Tibial artery (tissue), 4 donors: ENCODE measurements around the gene SLC25A6.

Experiments used
- DNase-seq, 2 donors: peaks; one replicate each; pipeline ENCODE4 v3.0.0-alpha.2; 2019
- H3K27ac ChIP-seq, 2 donors: fragments of 200-600 bp; sonication (generic) in 1 of 2; 1 replicate in 1 of 2; 2 replicates in 1 of 2; pipeline ENCODE4 v1.5.1; 2018 to 2019; ENCODE audit warnings: mild to moderate bottlenecking in 1 of 2
- H3K27me3 ChIP-seq, 2 donors: fragments of 200-600 bp; sonication (generic) in 1 of 2; one replicate each; pipeline versions ENCODE4 v1.5.1 to v1.6.0; 2016 to 2019
- H3K36me3 ChIP-seq, 3 donors: fragments of 200-600 bp; sonication (generic) in 2 of 3; one replicate each; pipeline ENCODE4 v1.5.1; 2016 to 2019; ENCODE audit warnings: mild to moderate bottlenecking in 2 of 3
- H3K4me1 ChIP-seq, 4 donors: fragments of 200-600 bp; sonication (generic) in 2 of 4; 1 replicate in 3 of 4; 2 replicates in 1 of 4; pipeline ENCODE4 v1.5.1; 2016 to 2019
- H3K4me3 ChIP-seq, 2 donors: fragments of 200-600 bp; sonication (generic) in 1 of 2; 1 replicate in 1 of 2; 2 replicates in 1 of 2; pipeline ENCODE4 v1.5.1; 2018 to 2019; ENCODE audit warnings: mild to moderate bottlenecking in 2 of 2
- H3K9me3 ChIP-seq, 3 donors: fragments of 200-600 bp; sonication (generic) in 1 of 3; one replicate each; pipeline ENCODE4 v1.5.1; 2016 to 2019
- intact Hi-C: fragments of 100-400 bp; cut with DNase I; formaldehyde crosslinking; loops from one replicate; pipeline ENCODE4 v1.15.0; 2023; ENCODE audit warnings: low total_unique reads
- TF ChIP-seq, protein P1 (sequence below), 2 experiments: fragments of 200-600 bp in 1 of 2; fragments of 450-650 bp in 1 of 2; IDR thresholded peaks; one replicate each; pipeline ENCODE4 v1.5.1; 2017 to 2019; ENCODE audit warnings: antibody characterized with exemption in 2 of 2, mild to moderate bottlenecking in 1 of 2, moderate library complexity in 1 of 2

Gene SLC25A6

DNA sequence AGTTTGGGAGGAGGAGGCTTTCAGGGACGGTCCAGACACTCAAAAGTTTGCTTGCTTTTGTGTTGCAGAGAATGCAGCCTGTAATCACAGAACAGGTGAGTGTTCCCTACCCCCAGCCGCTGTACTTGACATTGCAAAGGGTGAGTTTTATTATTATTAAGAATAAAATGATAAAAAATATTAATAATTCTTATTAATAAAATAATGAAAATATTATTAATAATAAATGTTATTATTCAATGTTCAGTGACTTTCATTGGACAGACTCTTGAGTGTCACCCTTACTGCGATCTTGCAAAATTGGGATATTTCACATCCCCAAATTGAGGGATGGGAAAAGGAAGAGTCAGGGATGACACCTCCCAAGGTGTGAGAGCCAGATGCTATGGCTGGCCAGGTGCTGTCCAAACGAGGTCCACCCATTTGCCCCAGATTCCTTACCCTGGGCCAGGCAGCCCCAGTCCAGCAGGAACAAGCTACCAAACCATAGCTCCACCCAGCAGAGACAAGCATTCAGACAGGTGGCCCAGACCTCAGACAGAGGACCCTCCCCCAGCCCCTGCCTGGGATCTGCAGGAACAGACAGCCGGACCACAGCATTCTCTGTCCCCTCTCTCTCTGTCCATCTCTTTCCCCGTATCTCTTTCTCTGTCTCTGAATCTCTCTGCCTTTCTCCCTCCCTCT, 33.0 kb downstream of the SLC25A6 start:
- no peak for DNase-seq
- TF ChIP-seq, protein P1, sequence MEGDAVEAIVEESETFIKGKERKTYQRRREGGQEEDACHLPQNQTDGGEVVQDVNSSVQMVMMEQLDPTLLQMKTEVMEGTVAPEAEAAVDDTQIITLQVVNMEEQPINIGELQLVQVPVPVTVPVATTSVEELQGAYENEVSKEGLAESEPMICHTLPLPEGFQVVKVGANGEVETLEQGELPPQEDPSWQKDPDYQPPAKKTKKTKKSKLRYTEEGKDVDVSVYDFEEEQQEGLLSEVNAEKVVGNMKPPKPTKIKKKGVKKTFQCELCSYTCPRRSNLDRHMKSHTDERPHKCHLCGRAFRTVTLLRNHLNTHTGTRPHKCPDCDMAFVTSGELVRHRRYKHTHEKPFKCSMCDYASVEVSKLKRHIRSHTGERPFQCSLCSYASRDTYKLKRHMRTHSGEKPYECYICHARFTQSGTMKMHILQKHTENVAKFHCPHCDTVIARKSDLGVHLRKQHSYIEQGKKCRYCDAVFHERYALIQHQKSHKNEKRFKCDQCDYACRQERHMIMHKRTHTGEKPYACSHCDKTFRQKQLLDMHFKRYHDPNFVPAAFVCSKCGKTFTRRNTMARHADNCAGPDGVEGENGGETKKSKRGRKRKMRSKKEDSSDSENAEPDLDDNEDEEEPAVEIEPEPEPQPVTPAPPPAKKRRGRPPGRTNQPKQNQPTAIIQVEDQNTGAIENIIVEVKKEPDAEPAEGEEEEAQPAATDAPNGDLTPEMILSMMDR (IDR thresholded peaks at IDR 0.05): no peak
- intact Hi-C loops: no loop called here
- no peak overlapping the region for H3K27ac ChIP-seq
- peaks cover 21 to 50% (median 31%) of the 10 kb centered on the region in 3 donors for H3K36me3 ChIP-seq
- H3K27me3 ChIP-seq: no peaks in the 10 kb centered on the region
- peaks cover 0 to 10% (median 6%) of the 10 kb centered on the region in 3 donors for H3K9me3 ChIP-seq
- H3K4me3 ChIP-seq: no peak overlapping the region
- no peaks in the 10 kb centered on the region for H3K4me1 ChIP-seq

DNA sequence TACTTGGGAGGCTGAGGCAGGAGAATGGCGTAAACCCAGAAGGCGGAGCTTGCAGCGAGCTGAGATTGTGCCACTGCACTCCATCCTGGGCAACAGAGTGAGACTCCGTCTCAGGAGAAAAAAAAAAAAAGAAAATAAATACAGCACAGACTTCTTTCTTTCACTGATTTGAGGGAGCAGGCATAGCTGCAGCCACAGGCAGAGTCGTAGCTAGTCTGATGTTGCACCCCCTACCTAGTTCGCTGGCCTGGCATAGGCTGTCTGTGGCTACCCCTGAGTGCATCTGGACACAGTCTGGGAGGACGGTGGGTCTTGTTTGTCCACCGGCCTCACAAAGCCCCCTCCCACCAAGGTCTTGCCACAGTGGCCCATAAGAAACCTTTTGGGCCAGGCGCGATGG, 33.9 kb downstream of the SLC25A6 start:
- H3K4me3 ChIP-seq: no peak overlapping the region
- no peaks in the 10 kb centered on the region for H3K27me3 ChIP-seq
- H3K27ac ChIP-seq: no peak overlapping the region
- no peaks in the 10 kb centered on the region for H3K4me1 ChIP-seq
- H3K9me3 ChIP-seq: peaks cover 0 to 10% (median 6%) of the 10 kb centered on the region in 3 donors
- TF ChIP-seq, protein P1 (IDR thresholded peaks at IDR 0.05): no peak
- no peak for DNase-seq
- peaks cover 21 to 48% (median 23%) of the 10 kb centered on the region in 3 donors for H3K36me3 ChIP-seq
- intact Hi-C loops: no loop called here

DNA sequence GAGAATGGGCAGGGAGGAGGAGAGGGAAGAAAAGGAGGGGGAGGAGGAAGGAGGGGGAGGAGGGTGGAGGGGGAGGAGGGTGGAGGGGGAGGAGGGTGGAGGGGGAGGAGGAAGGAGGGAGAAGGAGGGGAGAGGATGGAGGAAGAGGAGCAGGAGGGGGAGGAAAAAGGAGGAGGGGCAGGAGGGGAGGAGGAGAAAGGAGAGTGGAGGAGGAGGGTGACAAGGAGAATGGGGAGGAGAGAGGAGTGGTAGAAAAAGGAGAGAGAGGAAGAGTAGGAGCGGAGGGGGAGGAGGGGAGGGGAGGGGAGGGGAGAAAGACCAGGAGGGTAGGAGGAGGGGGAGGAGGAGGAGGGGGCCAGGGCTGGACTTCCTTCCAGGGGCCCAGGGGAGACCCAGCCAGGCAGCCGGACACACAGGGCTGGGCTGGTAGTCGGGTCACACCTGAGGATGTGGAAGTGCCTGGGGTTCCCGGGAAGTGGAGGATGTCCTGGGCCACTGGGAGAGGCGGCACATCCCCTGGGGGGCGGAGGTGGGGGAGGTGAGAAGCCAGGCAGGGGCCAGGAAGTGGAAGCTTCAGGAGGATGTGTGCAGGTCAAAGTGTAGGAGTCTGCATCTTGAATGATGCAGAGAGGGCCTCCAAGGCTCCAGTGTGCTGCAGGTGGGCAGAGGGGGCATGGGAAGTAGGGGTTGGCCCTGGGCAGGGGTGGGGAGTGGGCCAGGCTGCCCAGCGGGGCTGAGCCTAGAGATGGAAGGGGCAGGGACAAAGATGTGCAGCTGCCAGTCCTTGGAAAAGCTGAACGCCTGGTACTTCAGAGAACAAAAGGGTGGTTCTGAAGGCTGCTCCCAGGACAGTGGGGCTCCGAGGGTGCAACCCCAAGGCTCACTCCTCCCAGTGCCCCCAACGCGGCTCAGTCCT, 36.5 kb downstream of the SLC25A6 start:
- no peak overlapping the region for H3K27ac ChIP-seq

DNA sequence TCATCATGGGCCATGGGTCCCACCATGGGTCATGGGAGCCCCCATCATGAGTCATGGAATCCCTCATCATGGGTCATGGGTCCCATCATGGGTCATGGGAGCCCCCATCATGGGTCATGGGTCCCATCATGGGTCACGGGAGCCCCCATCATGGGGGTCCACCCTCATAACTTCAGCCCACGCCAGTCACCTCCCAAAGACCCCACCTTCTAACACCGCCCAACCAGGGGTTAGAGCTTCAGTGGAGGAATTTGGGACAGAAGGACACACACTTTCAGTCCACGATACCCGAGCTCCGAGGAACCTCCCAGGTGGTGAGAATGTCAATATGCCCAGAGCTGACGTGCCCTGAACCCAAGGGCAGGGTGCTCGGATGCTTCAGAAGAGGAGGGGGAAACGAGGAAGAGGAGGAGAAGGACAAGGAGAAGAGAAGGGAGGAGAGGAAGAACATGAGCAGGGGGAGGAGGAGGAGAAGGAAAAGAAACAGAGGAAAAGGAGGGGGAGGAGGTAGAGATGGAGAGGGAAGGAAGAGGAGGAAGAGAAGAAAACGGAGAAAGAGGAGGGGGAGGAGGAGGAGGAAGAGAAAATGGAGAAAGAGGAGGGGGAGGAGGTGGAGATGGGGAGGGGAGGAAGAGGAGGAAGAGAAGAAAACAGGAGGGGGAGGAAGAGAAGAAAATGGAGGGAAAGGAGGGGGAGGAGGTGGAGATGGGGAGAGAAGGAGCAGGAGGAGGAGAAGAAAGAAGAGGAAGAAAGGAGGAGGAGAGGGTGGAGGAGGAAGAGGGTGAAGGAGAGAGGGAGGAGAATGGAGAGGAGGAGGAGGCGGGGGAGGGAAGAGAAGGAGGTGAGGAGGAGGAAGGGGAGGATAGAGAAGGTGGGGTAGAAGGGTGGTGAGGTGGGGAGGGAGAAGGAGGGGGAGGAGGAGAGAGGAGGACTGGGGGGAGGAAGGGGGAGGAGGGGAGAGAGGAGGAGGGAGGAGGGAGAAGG, 37.6 kb downstream of the SLC25A6 start:
- TF ChIP-seq, protein P1 (IDR thresholded peaks at IDR 0.05): no peak
- Histone ChIP-seq H3K4me3 (no peak overlapping the region), H3K36me3 (peaks cover 17 to 22% (median 21%) of the 10 kb centered on the region in 3 donors), H3K4me1 (no peaks in the 10 kb centered on the region), H3K27ac (no peak overlapping the region), H3K9me3 (peaks cover 0 to 10% (median 6%) of the 10 kb centered on the region in 3 donors), H3K27me3 (no peaks in the 10 kb centered on the region)
- intact Hi-C loops: no loop called here
- DNase-seq: no peak

More for the DNA sequence above, 36.5 kb downstream of the SLC25A6 start:
- TF ChIP-seq, protein P1 (IDR thresholded peaks at IDR 0.05): no peak
- Histone ChIP-seq H3K36me3 (peaks cover 18 to 29% (median 24%) of the 10 kb centered on the region in 3 donors), H3K27me3 (no peaks in the 10 kb centered on the region), H3K9me3 (peaks cover 0 to 10% (median 6%) of the 10 kb centered on the region in 3 donors), H3K4me1 (no peaks in the 10 kb centered on the region), H3K4me3 (no peak overlapping the region)
- intact Hi-C loops: no loop called here
- no peak for DNase-seq
